GM13977 (cell line): Measurements from ENCODE around the gene APBB2.

ENCODE experiments used
- DNase-seq: peaks from one replicate; pipeline ENCODE4 v3.0.0; 2012; ENCODE audit warnings: low spot score
- CTCF ChIP-seq: IDR thresholded peaks from 2 replicates; pipeline ENCODE4 v1.5.1; 2012; ENCODE audit warnings: mild to moderate bottlenecking, control low read depth; ENCODE audit not compliant: insufficient read depth; ENCODE audit errors: extremely low read depth, missing control alignments
- in situ Hi-C: fragments of 300-500 bp; cut with MboI; formaldehyde crosslinking; loops from one replicate; pipeline ENCODE4 v1.12.0; 2022; ENCODE audit warnings: low sequenced_read_pairs, low pct_unique_long_range_greater_than_20kb, mixed read lengths, inconsistent platforms; ENCODE audit not compliant: unreplicated experiment

APBB2 gene

GRCh38 chr4:41111791-41112190 is 102.6 kb downstream of the APBB2 start:
- in situ Hi-C loops = no loop called here
- no peak for TF ChIP-seq CTCF
- DNase-seq = no peak

- in situ Hi-C loops = no loop called here
- no peak for DNase-seq
- no peak for TF ChIP-seq CTCF
These were observed 104.3 kb downstream of the APBB2 start for GRCh38 chr4:41110050-41110449.

- in situ Hi-C loops = no loop called here
- no peak for TF ChIP-seq CTCF
- no peak for DNase-seq
These were observed 105.9 kb downstream of the APBB2 start for GRCh38 chr4:41108481-41108880.

GRCh38 chr4:41106694-41107419 is 107.5 kb downstream of the APBB2 start:
- TF ChIP-seq CTCF = no peak
- no peak for DNase-seq
- in situ Hi-C loops = no loop called here

GRCh38 chr4:41106081-41106480 is 108.3 kb downstream of the APBB2 start:
- in situ Hi-C loops = no loop called here
- no peak for DNase-seq
- no peak for TF ChIP-seq CTCF

- TF ChIP-seq CTCF = no peak
- DNase-seq = no peak
- in situ Hi-C loops = no loop called here
These were observed 110.2 kb downstream of the APBB2 start for GRCh38 chr4:41104155-41104554.
